Ramos (cell line): Measurements from ENCODE around the gene SYNDIG1.

ENCODE experiments used
- in situ Hi-C: fragments of 300-500 bp; cut with MboI; formaldehyde crosslinking; loops from one replicate; pipeline ENCODE4 v1.14.3; 2022; ENCODE audit warnings: low sequenced_read_pairs; ENCODE audit not compliant: unreplicated experiment

The SYNDIG1 gene

DNA sequence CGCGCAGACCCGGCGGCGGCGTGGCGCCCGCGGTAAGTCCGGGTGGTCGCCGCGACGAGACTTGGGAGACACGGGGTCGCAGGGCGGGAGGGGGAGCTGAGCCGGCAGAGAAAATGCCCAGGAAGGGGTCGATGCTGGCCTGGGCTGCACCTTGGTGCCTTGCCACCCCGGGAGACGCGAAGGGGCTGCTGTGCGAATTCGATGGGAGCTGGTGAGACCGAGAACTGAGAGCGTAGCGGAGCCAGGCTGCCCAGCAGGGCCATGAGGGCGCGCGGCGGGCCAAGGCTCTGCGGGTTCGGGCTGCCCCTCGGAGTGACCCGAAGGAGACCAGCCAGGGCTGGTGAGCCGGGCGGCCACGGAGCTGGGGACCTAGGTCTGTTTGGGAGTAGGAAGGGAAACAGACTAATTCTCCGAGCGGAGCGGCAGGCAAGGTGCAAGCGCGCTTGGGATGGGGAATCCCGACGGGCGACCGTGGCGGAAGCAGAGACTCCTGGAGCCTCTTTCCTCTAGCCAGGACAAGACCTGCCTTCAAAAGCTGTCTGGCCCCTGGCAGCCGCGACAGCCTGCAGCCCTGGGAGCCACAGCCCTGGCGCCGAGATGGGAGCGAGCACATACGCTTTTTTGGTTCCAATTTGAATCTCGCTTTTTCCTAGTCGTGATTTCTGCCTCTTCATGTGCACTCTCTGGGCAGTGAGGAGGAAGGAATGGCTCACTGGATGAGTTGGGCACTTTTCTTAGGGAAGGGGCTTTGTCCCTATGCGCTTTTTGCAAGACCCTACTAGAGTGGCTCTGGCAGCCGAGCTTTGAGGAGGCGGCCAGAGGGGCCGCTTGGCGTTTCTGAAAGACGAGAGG, 691 bp downstream of the SYNDIG1 start:
- in situ Hi-C loops = no loop called here

DNA sequence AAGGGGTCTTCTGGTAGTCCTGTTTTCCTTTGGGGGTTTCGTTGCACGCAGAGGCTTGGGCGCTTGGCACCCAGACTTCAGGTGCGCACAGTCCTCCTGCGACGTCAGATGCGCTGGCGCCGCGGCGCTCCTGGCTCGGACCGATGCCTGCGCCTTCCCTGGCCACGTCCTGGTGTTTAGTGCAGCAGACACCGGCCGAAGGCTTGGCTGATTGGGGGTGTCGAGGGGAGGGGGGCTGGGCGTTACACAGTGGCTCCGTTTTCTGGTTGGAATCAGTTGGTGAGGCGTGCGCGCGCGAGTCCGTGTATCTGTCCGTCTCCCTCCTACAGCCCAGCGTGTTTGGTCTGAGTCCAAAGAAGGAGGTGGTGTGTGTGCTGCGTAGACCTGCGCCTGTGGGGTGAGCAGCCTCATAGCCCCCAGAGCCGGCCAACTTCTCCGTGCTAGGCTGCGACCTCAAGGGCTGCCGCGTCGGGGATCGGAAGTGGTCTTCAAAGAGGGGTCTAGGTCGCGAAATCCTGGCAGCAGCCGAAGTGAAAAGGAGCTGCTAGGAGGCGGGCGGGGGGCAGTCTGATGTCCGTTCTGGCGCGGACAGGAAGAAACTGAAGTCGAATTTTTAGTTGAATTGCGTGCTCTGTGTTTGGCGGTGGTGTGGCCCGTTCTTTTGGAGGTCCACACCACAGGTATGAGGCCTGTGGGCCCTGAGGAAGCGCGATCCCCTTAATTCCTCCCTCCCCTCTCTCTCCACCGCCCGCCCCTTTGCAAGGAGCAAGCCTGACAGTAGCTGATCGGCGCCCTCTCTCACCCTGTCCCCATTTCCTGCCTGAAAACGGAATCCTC, 1.5 kb downstream of the SYNDIG1 start:
- in situ Hi-C loops = no loop called here

DNA sequence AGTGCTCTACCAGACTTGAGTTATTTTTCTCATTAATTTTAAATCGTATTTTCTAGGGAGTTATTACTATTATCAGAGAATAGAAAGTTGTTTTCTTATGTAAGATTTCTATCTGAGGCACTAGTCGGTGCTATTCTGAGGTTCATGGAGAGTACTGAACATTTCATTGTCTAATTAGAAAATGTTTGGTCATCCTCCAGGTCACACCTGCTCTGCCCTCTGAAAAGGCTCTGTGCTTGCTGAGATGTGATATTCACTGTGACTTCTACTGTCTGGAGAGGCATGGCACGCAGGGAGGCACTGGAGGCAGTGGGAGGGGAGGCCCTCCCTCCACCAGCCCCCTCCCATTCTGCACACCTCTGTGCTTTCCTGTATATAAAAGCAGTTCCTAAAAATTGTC, 3.0 kb downstream of the SYNDIG1 start:
- in situ Hi-C loops = no loop called here

DNA sequence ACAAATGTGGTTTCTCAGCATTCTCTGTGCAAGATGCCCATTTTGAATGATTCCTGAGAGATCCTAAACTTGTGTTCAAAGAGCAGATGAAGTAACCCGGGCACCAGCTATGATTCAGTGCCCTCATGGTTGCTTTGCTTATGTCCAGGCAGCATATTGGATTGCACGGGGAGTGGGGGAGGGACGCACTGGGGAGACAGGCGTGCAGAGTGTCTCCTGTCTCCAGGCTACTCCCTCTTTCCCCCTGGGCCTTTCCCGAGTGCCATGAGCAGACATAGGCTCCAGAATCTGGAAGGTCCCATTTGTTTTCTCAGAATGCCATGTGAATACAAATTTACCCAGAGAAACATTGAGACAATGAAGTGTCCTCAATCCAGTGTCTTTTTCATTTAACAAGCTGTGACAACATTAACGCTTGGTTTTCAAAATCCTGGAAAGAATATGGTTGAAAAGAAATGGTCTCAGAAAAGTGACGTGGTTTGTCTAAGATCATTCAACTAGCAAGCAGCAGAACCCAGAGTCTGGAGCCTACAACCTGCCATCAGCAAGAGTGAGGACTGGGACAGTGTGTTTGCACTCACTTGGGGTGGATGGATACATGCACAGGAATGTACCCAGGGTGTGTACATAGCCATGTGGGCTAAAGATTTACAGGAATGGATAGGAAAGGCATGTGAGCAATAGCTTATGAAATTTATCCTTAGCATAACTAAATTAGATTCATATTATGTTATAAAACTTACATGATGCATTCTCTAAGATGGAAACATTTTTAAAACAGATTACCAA, 4.2 kb downstream of the SYNDIG1 start:
- in situ Hi-C loops = no loop called here

DNA sequence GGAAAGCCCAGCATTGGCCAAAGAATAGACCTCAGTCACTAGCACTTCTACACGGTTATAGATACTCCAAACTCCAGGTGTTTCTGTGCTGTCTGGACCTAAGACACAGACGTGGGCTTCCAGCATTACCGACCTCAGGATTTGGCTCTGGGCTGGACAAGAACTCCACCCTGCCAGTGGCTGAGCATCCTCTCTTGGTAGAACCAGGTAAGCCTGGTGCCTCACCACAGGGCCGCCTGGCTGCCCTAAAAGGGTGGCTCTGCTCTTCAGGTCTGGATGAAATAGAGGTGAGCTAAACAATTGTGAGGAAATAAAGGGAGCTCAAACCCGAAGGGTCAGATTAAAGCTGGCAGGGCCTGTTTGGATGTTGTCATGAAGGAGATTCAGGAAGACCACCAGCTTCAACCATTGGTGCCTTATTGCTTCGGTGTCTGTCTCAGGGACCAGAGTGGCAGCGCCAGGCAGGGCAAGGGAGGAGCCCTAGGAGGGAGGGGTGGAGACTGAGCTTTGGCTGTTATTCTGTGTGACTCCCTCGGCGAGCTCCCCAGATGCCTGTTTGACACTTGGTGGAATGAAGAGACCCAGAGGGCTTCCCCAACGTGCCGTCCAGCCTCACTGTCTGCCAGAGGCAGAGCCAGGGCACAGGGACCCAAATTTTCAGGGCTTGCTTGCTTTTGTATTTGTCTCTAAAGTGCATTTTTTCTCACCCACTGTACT, 8.6 kb downstream of the SYNDIG1 start:
- in situ Hi-C loops = no loop called here

DNA sequence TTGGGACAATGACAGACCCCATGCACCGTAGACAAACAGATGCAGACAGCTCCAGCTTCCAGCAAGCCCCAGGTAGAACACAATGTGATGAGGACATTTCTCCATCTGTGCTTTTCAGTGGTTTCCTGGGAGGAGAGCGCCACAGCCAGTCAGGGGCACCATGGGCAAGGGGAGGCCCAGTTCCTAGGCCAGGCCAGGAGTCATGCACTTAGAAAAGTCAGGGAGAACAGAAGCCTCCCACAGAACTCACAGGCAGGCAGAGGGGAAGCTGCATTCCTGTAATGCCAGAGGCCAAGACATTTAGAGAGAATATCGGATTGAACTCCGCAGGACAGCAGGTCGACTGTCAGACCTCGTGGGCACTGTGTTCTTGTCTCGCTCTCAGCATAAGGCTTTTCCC, 9.2 kb downstream of the SYNDIG1 start:
- in situ Hi-C loops = no loop called here

DNA sequence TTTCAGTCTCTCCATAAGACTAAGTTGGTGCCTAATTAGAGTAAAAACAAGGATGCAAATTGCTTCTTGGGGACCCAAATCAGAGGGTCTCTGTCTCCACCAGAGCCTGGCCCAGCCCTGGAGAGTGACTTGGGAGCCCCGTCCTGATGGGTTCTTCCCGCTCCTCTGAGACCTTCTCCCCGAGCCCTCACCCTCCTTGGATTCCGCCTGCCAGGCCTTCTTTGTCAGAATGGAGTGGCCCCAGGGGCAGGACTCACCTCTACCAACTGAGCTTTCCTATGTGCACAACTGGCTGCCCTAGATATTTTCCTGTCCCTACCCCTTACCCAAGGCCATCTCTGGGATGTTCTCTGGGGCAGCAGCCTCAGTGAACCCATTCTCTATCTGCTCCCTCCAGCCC, 9.7 kb downstream of the SYNDIG1 start:
- in situ Hi-C loops = no loop called here

DNA sequence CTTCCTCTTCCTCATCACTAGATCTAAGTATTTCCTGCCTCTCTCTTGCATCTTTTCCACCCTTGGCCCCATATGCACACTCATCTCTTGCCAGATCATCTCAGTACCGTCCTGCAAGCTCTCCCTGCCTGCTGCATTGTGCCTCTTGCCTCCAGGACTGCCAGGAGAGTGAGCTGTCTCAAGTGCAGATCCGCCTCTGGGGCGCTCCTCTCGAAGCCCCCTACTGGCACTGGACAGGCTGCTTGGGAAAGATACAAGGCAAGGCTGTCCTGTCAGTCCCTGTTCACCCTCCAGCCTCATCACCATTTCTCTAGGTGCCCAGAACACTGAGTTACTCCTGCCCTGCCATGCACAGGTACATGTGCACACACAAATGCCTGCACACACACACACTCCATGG, 10.2 kb downstream of the SYNDIG1 start:
- in situ Hi-C loops = no loop called here

DNA sequence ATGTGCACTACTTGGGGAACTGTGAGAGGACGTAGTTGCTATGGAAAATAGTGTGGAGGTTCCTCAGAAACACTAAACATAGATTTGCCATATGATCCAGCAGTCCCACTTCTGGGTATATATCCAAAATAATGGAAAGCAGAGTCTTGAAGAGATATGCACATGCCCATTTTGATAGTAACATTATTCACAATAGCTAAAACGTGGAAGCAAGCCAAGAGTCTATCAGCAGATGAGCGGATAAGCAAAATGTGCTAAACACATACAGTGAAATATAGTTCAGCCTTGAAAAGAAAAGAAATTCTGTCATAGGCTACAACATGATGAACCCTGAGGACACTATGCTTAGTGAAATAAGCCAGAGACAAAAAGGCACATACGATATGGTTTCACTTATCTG, 11.1 kb downstream of the SYNDIG1 start:
- in situ Hi-C loops = no loop called here

DNA sequence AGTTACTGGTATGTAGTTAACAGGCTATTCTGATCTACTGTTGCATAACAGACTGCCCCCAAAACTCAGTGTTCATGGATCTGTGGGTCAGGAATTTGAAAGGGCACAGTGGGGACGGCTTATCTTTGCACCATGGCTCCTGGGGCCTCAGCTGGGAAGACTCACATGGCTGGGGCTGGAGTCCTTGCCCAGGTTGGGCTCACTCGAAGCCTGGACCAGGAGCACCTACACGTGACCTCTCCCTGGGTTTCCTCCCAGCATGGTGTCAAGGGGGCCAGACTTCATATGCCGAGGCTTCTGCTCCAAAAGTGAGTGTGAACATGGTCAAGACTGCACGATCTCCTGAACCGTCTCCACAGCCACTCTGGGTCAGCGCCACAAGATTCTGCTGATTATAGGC, 11.7 kb downstream of the SYNDIG1 start:
- in situ Hi-C loops = no loop called here

DNA sequence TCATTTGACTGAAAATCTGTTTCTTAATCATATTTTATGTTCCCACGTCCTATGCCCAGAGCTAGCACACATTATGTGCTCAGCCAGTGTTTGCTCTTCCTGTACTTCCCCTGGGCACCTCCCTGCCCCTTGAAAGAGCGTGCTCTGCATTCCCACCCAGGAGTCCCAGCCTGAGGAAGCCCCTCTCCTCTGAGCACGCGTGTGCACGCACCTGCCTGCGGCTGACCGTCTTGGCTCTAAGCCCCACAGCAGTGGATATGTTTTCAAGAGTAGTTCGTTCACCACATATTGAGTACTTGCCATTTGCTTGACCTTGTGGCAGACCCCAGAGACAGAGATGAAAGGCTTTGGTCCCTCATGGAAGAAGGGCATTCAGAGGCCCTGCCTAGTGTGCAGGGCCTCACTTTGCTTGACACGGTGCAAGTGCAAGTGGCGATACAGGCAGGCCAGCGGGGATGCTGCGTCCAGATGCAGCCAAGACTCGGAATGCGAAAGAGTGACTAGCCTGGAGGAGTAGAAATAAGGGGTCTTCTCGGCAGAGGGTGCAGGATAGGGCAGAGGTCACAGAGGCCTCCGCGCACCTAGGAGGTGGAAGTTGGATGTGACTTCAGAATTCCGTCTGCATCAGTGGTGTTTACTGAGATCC, 14.1 kb downstream of the SYNDIG1 start:
- in situ Hi-C loops = no loop called here

DNA sequence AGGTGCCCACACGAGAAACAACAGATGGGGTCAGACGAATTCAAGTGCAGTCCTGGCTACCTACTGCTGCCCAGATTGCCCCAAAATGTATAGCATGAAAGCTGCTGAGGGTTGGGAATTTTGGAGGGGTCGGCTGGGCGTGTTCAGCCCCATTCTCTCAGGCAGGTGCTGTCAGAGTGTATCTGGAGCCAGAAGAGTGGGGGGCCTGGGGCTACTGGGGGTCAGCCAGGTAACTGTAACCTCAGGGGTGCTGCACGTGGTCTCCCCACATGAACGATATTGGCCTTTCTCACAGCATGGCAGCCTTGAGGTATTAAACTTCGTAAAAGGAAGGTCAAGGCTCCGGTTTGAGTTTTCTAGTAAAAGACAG, 14.6 kb downstream of the SYNDIG1 start:
- in situ Hi-C loops = no loop called here

DNA sequence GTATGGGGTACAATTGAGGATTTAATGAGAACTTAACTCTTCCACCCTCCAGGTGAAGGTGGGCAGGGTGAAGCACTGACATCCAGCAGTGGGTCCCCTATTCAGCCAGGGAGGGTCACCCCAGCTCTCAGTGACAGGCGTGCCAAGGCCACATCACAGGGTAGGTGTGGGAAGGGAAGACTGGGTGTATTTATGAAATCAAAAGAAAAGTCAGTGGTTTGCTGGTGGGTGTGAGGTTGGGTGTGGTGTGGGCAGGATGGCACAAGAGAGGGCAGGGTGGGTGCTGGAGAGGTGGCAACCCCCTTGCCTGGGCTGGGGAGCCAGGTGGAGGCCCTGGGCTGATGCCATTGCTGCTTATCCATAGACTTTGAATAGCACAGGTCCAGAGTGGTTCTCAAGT, 16.6 kb downstream of the SYNDIG1 start:
- in situ Hi-C loops = no loop called here

DNA sequence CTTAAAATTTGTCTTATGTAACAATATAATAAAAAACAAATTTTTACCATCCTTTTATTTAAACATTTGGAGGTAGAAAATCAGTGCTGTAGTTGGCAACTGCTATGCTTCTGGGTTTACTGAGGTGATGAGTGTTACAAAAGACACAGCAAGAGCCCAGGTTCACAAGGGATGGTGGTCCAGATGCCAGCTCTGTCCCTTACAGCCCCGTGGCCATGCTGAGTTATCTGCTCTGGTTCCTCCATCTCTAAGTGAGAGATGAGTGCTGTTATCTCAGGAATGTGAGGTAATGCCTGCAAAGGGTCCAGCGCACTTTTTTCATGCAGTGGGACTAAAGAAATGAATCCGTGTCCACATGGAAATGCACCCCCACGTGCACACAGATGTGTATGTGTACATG, 17.8 kb downstream of the SYNDIG1 start:
- in situ Hi-C loops = no loop called here

DNA sequence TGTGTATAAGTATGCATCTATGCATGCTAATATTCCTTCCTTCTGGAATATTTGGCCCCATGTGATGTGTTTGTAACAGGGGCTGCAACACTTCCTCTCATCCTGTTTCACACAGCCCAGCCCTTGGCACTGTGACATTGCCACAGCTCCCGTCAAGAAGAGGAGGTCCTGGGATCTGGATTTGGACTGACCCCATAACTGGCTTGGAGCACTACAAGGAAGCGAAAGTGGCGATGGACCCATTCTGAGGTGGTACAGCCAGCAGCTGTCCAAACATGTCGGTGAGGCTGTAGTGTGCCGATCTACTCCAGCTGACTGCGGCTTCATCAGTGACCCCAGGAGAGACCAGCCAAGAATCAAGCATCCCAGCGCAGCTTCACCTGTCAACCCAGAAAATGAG, 18.2 kb downstream of the SYNDIG1 start:
- in situ Hi-C loops = no loop called here

DNA sequence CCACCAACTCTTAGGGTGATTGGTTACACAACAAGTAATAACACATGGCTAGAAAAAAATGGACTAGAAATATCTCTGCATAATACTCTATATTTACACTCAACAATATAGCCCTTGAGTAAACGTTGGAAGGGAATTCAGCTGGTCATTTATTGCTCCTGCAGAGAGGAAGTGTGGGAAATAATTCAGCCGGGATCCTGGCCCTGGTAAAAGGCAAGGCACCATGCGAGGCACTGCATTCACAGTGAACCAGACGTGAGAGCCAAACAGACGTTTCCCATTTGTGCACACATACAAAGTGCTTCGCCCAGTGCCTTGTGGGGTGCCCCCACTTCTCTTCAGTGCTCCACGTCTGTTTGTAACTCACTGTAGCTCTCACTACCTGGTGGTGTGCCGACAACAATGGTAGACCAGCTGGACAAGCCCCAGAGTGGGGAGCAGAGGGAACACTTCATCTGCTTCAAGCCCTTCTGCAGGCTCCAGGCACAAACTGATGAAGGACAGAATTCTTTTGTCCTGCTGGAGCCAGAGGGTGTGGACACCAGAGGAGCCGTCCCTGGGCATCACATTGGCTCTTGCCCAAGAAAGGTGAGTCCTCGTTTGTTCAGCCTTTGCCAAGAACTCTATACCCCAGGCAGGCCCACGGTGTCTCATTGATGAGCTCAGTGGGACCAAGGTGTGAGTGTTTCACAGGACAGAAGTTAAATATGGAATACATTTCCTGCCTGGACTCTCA, 18.8 kb downstream of the SYNDIG1 start:
- in situ Hi-C loops = no loop called here

DNA sequence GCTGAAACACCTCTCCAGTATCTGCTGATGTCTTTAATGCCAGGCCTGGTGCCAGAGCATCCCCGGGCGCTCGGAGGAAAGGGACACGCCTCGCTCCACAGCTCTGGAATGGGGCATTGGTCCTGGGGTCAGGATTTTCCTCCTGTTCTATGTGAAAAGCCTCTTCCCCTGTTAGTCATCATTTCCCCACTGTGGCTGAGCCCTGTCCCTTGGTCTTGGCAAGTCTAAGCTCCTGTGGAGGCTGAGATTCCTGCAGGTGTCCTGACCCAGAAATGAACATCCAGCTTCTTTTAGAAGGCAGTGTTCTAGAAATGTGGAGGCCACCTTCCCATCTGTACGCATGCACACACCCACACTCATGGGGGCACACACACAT, 19.4 kb downstream of the SYNDIG1 start:
- in situ Hi-C loops = no loop called here

DNA sequence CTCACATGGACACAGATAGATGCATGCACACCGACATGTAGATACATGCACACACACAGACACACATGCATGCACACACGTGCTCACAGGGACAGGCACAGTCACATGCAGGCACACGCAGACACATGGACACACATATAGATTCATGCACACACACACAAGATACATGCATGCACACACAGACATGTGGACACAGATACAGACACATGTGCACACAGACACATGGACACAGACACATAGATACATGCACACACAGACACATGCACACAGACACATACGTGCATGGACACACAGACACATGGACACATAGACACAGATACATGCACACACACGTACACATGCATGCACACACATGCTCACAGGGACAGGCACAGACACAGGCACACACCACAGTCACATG, 19.8 kb downstream of the SYNDIG1 start:
- in situ Hi-C loops = no loop called here

DNA sequence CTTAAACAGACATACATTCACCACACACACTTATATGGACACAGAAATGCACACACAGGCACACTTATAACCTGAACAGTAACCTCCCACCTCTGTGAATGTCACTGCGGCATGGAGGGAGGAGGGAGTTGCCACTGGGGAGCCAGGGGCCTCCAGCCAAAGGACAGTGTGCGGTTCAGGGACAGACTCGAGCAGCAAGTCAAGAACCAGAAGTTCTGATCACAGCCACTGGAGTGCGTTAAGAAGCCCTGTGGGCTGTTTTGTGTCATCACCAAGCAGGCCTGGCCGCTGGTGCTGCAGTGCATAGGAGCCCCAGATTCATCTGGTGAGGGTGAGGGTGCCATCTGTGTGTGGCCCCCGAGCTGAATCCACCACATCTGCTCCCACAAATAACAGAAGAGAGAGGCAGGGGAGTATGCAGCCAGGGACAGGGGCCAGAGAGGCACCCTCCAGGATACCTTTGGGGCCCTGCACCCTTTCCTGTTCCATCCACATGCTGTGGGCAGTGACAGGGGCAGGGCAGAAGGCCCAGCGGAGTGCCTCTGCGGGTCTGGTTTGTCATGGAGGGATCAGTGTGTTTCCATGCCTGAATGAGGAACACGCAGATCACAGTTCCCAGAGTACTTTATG, 20.3 kb downstream of the SYNDIG1 start:
- in situ Hi-C loops = no loop called here
